Liver (tissue), 9 donors: ENCODE results near the gene BLOC1S1. TPM values are rescaled to one million over a fixed set of nuclear protein-coding genes. Genes with fewer than 3 reads are reported as not detected.

Experiments
- DNase-seq: peaks from one replicate; pipeline ENCODE4 v3.0.0-alpha.2; 2017; ENCODE audit warnings: low spot score
- H3K27ac ChIP-seq, 2 donors: one replicate each; pipeline ENCODE4 v1.7.0; 2013; ENCODE audit warnings: inconsistent platforms in 2 of 2, low read length in 2 of 2, control low read depth in 1 of 2, low read depth in 1 of 2, mild to moderate bottlenecking in 1 of 2
- H3K27me3 ChIP-seq, 4 donors: one replicate each; pipeline versions ENCODE4 v1.6.1 to v1.7.0; 2013; ENCODE audit warnings: low read length in 3 of 4, inconsistent platforms in 1 of 4, mild to moderate bottlenecking in 1 of 4, moderate library complexity in 1 of 4; ENCODE audit not compliant: control insufficient read depth in 4 of 4, insufficient read depth in 4 of 4
- H3K36me3 ChIP-seq, 4 donors: one replicate each; pipeline versions ENCODE4 v1.6.1 to v1.7.0; 2013; ENCODE audit warnings: low read length in 3 of 4, mild to moderate bottlenecking in 3 of 4, low read depth in 1 of 4, moderate library complexity in 1 of 4; ENCODE audit not compliant: control insufficient read depth in 4 of 4, insufficient read depth in 3 of 4
- H3K4me1 ChIP-seq, 4 donors: one replicate each; pipeline versions ENCODE4 v1.6.1 to v1.7.0; 2013; ENCODE audit warnings: low read length in 3 of 4, mild to moderate bottlenecking in 3 of 4, moderate library complexity in 1 of 4; ENCODE audit not compliant: control insufficient read depth in 4 of 4, insufficient read depth in 4 of 4
- H3K4me3 ChIP-seq, 3 donors: one replicate each; pipeline versions ENCODE4 v1.6.1 to v1.7.0; 2013; ENCODE audit warnings: low read length in 3 of 3, control low read depth in 1 of 3, low read depth in 1 of 3, mild to moderate bottlenecking in 1 of 3
- H3K9ac ChIP-seq, 2 donors: one replicate each; pipeline ENCODE4 v1.7.0; 2013; ENCODE audit warnings: low read length in 2 of 2, mild to moderate bottlenecking in 2 of 2, moderate library complexity in 2 of 2, control low read depth in 1 of 2, low read depth in 1 of 2
- H3K9me3 ChIP-seq, 4 donors: one replicate each; pipeline versions ENCODE4 v1.6.1 to v1.7.0; 2013; ENCODE audit warnings: low read length in 3 of 4; ENCODE audit not compliant: control insufficient read depth in 4 of 4
- EGR1 ChIP-seq, 2 donors: IDR thresholded peaks; 2 replicates each; pipeline ENCODE4 v1.6.1; 2016 to 2018; ENCODE audit warnings: antibody characterized with exemption in 2 of 2, low read depth in 2 of 2
- FOXA1 ChIP-seq: IDR thresholded peaks from 2 replicates; pipeline ENCODE4 v1.6.1; 2016; ENCODE audit warnings: antibody characterized with exemption
- FOXA2 ChIP-seq: IDR thresholded peaks from 2 replicates; pipeline ENCODE4 v1.6.1; 2016; ENCODE audit warnings: antibody characterized with exemption
- GABPA ChIP-seq, 2 donors: IDR thresholded peaks in 1 of 2; conservative IDR thresholded peaks in 1 of 2; 2 replicates each; pipeline ENCODE4 v1.6.1; 2016; ENCODE audit warnings: antibody characterized with exemption in 2 of 2, mild to moderate bottlenecking in 1 of 2, moderate library complexity in 1 of 2
- HNF4A ChIP-seq, 2 donors: conservative IDR thresholded peaks; 2 replicates each; pipeline ENCODE4 v1.6.1; 2016; ENCODE audit warnings: antibody characterized with exemption in 2 of 2, mild to moderate bottlenecking in 2 of 2
- JUND ChIP-seq, 2 donors: IDR thresholded peaks; 2 replicates each; pipeline ENCODE4 v1.6.1; 2016; ENCODE audit warnings: antibody characterized with exemption in 2 of 2
- NR2F2 ChIP-seq: IDR thresholded peaks from 2 replicates; pipeline ENCODE4 v1.6.1; 2016; ENCODE audit warnings: antibody characterized with exemption
- RAD21 ChIP-seq, 2 donors: IDR thresholded peaks; 2 replicates each; pipeline ENCODE4 v1.6.1; 2016; ENCODE audit warnings: antibody characterized with exemption in 2 of 2, mild to moderate bottlenecking in 2 of 2
- RXRA ChIP-seq, 2 donors: IDR thresholded peaks; 2 replicates each; pipeline ENCODE4 v1.6.1; 2017 to 2018; ENCODE audit warnings: antibody characterized with exemption in 2 of 2, mild to moderate bottlenecking in 1 of 2
- SP1 ChIP-seq: IDR thresholded peaks from 2 replicates; pipeline ENCODE4 v1.6.1; 2018; ENCODE audit warnings: antibody characterized with exemption, mild to moderate bottlenecking
- YY1 ChIP-seq: IDR thresholded peaks from 2 replicates; pipeline ENCODE4 v1.6.1; 2016; ENCODE audit warnings: antibody characterized with exemption, mild to moderate bottlenecking
- WGBS: extraction: QIAGEN DNeasy Blood & Tissue Kit; methylation state at CpG from one replicate; pipeline ENCODE4 v1.1.7; 2013; 5-methylcytosine and 5-hydroxymethylcytosine counted together
- polyA plus RNA-seq, 2 donors: library from polyadenylated mRNA; stranded (reverse) in 1 of 2; unstranded in 1 of 2; fragments of 200-250 nt in 1 of 2; fragments of >200 nt in 1 of 2; fragmentation: Nextera tagmentation in 1 of 2; extraction: Ambion mirVana in 1 of 2; gene quantifications; one replicate each; pipeline versions ENCODE4 v1.2.1 to v1.2.3, GENCODE V29; 2013 to 2015
- total RNA-seq, 2 donors: library from RNA; depleted of rRNA; stranded (reverse); fragments of >200 nt; gene quantifications; one replicate each; pipeline ENCODE4 v1.2.3, GENCODE V29; 2014
- TF ChIP-seq, protein P1 (sequence below): IDR thresholded peaks from 2 replicates; pipeline ENCODE4 v1.6.1; 2016; ENCODE audit warnings: antibody characterized with exemption, mild to moderate bottlenecking
- TF ChIP-seq, protein P2 (sequence below): IDR thresholded peaks from 2 replicates; pipeline ENCODE4 v1.6.1; 2016; ENCODE audit warnings: antibody characterized with exemption
- TF ChIP-seq, protein P3 (sequence below): fragments of 150-350 bp; IDR thresholded peaks from 2 replicates; pipeline ENCODE4 v1.5.1; 2017; ENCODE audit warnings: improper control_type of control experiment, low read depth, low read length; ENCODE audit not compliant: missing input control
- TF ChIP-seq, protein P4 (sequence below): IDR thresholded peaks from 2 replicates; pipeline ENCODE4 v1.6.1; 2016; ENCODE audit warnings: antibody characterized with exemption
- donor health status: healthy.
- donor health status: healthy.
- donor health status: healthy.
- donor health status: healthy.
- donor health status: healthy.

Gene BLOC1S1
- total and polyA plus RNA-seq, 4 donors, result 43.7 to 150 (median 115) TPM

DNA sequence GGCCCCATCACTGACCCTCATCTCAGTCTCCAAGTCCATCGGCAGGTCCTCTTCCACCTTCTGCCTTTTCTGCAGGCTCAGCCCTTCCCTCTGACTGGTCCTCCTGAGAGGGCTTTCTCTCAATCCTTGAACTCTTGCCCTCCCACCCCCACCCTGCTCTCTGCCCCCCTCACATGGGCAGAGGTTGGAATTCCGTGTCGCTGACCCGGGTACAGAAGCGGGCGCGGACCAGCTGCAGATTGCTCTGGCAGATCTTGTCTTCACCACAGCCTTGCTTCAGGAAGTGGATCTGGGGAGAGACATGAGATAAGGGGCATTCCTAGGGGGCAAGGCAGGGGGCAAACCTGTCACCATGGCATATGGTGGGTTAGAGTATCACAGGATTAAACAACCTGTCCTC lies 20.5 kb upstream of the BLOC1S1 start:
- 74% methylated on average over 7 of the region's 7 CpGs for WGBS

DNA sequence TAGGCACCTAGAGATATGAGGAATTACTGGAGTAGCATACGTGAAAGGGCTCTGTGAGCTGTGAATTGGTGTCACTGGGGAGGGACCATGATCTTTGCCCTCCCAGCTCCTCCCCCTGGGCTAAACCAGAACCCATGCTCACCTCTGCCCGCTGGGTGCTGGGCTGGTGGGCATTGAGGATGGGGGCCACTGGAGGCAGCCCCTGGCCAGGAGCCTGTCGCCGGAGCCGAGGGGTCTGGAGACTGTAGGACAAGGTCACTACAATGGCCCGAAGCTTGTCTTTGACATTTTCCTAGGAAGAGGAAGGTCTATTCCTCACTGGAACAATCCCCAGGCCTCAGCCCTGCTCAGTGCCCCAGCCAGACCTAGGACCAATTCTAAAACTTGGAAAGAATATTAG lies 19.7 kb upstream of the BLOC1S1 start:
- DNase-seq, result no peak
- Histone ChIP-seq H3K9me3 (no peaks in the 10 kb centered on the region), H3K27ac (no peak overlapping the region), H3K9ac (no peak overlapping the region), H3K4me3 (no peak overlapping the region), H3K4me1 (no peaks in the 10 kb centered on the region), H3K36me3 (no peaks in the 10 kb centered on the region), H3K27me3 (no peaks in the 10 kb centered on the region)
- TF ChIP-seq FOXA1 (no peak), RXRA (IDR thresholded peaks at IDR 0.05) (no peak), GABPA (IDR thresholded peaks at IDR 0.05 in 1 of 2, conservative IDR thresholded peaks at IDR 0.05 in 1 of 2) (no peak), HNF4A (conservative IDR thresholded peaks at IDR 0.05) (no peak), JUND (IDR thresholded peaks at IDR 0.05) (no peak), NR2F2 (no peak)
- TF ChIP-seq, protein P1, sequence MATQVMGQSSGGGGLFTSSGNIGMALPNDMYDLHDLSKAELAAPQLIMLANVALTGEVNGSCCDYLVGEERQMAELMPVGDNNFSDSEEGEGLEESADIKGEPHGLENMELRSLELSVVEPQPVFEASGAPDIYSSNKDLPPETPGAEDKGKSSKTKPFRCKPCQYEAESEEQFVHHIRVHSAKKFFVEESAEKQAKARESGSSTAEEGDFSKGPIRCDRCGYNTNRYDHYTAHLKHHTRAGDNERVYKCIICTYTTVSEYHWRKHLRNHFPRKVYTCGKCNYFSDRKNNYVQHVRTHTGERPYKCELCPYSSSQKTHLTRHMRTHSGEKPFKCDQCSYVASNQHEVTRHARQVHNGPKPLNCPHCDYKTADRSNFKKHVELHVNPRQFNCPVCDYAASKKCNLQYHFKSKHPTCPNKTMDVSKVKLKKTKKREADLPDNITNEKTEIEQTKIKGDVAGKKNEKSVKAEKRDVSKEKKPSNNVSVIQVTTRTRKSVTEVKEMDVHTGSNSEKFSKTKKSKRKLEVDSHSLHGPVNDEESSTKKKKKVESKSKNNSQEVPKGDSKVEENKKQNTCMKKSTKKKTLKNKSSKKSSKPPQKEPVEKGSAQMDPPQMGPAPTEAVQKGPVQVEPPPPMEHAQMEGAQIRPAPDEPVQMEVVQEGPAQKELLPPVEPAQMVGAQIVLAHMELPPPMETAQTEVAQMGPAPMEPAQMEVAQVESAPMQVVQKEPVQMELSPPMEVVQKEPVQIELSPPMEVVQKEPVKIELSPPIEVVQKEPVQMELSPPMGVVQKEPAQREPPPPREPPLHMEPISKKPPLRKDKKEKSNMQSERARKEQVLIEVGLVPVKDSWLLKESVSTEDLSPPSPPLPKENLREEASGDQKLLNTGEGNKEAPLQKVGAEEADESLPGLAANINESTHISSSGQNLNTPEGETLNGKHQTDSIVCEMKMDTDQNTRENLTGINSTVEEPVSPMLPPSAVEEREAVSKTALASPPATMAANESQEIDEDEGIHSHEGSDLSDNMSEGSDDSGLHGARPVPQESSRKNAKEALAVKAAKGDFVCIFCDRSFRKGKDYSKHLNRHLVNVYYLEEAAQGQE, result no peak
- TF ChIP-seq, protein P2, sequence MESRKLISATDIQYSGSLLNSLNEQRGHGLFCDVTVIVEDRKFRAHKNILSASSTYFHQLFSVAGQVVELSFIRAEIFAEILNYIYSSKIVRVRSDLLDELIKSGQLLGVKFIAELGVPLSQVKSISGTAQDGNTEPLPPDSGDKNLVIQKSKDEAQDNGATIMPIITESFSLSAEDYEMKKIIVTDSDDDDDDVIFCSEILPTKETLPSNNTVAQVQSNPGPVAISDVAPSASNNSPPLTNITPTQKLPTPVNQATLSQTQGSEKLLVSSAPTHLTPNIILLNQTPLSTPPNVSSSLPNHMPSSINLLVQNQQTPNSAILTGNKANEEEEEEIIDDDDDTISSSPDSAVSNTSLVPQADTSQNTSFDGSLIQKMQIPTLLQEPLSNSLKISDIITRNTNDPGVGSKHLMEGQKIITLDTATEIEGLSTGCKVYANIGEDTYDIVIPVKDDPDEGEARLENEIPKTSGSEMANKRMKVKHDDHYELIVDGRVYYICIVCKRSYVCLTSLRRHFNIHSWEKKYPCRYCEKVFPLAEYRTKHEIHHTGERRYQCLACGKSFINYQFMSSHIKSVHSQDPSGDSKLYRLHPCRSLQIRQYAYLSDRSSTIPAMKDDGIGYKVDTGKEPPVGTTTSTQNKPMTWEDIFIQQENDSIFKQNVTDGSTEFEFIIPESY, result no peak
- TF ChIP-seq, protein P3, sequence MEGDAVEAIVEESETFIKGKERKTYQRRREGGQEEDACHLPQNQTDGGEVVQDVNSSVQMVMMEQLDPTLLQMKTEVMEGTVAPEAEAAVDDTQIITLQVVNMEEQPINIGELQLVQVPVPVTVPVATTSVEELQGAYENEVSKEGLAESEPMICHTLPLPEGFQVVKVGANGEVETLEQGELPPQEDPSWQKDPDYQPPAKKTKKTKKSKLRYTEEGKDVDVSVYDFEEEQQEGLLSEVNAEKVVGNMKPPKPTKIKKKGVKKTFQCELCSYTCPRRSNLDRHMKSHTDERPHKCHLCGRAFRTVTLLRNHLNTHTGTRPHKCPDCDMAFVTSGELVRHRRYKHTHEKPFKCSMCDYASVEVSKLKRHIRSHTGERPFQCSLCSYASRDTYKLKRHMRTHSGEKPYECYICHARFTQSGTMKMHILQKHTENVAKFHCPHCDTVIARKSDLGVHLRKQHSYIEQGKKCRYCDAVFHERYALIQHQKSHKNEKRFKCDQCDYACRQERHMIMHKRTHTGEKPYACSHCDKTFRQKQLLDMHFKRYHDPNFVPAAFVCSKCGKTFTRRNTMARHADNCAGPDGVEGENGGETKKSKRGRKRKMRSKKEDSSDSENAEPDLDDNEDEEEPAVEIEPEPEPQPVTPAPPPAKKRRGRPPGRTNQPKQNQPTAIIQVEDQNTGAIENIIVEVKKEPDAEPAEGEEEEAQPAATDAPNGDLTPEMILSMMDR, result no peak
- 91% methylated on average over 6 of the region's 6 CpGs for WGBS

More for the DNA sequence above, 20.5 kb upstream of the BLOC1S1 start:
- no peaks in the 10 kb centered on the region for H3K27me3 ChIP-seq
- no peaks in the 10 kb centered on the region for H3K36me3 ChIP-seq
- DNase-seq, result no peak
- H3K4me1 ChIP-seq, result no peaks in the 10 kb centered on the region
- no peak overlapping the region for H3K27ac ChIP-seq
- no peak overlapping the region for H3K9ac ChIP-seq
- H3K4me3 ChIP-seq, result no peak overlapping the region
- no peak for TF ChIP-seq RXRA (IDR thresholded peaks at IDR 0.05)
- TF ChIP-seq, protein P1, result no peak
- TF ChIP-seq, protein P2, result no peak
- no peak for TF ChIP-seq FOXA1
- TF ChIP-seq JUND (IDR thresholded peaks at IDR 0.05), result no peak
- no peak for TF ChIP-seq RAD21 (IDR thresholded peaks at IDR 0.05)
- TF ChIP-seq YY1, result no peak
- TF ChIP-seq NR2F2, result no peak
- TF ChIP-seq, protein P4, sequence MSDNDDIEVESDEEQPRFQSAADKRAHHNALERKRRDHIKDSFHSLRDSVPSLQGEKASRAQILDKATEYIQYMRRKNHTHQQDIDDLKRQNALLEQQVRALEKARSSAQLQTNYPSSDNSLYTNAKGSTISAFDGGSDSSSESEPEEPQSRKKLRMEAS, result no peak
- TF ChIP-seq SP1, result no peak
- TF ChIP-seq FOXA2, result no peak
- TF ChIP-seq EGR1 (IDR thresholded peaks at IDR 0.05; ENCODE audit: low read depth in 2 of 2), result no peak
- no peaks in the 10 kb centered on the region for H3K9me3 ChIP-seq
